ENCODE data around the gene NCOA6.
"Not testable (repeated sequence)": the region's sequence is repeated elsewhere in the genome, so short reads cannot be mapped to it uniquely, and the experiment has no call there.

Gene NCOA6

DNA sequence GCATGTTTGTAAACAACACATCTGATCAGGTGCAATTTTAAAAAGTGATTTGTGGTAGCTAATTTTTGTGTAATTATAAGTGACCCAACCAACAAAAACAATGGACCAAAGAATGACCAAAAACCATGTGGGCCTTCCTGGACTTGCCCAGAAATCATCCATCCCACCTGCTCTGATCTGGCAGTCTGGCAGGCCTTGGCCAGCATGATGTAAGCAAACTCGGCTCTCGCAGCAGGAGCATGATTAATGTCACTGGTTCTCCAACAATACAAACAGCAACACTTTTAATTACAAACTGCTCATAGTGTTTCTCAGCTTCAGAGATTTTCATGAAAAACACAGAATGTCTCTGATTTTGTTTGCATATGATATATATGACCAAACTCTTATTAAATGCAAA is 105.2 kb downstream of the NCOA6 start:
- 100% methylated on average over 2 of the region's 2 CpGs; no CpG with 5 or more reads in 1 of the 2 experiments for WGBS, 2 experiments (ENCODE audit: insufficient coverage in 2 of 2)
- peaks cover 64% of the 10 kb centered on the region for H3K36me3 ChIP-seq (ENCODE audit: control insufficient read depth, insufficient read depth, low read length)

DNA sequence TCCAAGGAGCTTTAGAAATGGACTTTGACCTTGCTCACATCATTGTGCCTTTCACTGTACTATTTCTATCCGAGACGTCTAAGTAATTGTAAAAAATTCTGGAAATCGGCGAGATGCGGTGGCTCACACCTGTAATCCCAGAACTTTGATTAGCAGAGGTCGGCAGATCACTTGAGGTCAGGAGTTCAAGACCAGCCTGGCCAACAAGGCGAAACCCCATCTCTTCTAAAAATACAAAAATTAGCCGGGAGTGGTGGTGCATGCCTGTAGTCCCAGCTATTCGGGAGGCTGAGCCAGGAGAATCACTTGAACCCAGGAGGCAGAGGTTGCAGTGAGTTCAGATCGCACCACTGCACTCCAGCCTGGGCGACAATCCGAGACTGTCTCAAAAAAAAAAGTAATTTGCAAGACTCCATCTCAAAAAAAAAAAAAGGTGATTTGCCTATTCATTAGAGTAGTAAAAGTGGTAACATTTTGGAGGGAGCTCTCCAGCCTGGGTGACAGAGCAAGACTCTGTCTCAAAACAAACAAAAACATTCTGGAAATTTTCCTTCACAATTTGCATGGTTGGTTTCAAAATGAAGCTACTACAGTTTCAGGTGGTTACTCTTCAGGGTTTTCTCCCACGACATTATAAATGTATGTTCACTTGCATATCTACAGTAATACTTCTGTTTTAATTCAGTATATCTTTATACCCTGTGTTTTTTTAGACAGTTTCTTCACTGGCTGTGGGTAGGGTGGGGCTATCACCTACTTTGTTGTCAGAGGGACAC is 106.0 kb downstream of the NCOA6 start:
- 95 to 97% methylated on average over 6 to 9 of the region's 13 CpGs for WGBS, 2 experiments (ENCODE audit: insufficient coverage in 2 of 2)
- H3K27ac ChIP-seq (ENCODE audit: low read depth, low read length, severe bottlenecking); H3K4me3 ChIP-seq (ENCODE audit: extremely low read depth, insufficient read depth, low read length, poor library complexity, severe bottlenecking); H3K4me1 ChIP-seq (ENCODE audit: control insufficient read depth, insufficient read depth, low read length, poor library complexity, severe bottlenecking); H3K9me3 ChIP-seq (ENCODE audit: control insufficient read depth, low read length): not testable (repeated sequence)
- peaks cover 64% of the 10 kb centered on the region for H3K36me3 ChIP-seq (ENCODE audit: control insufficient read depth, insufficient read depth, low read length)

More for the DNA sequence above, 105.2 kb downstream of the NCOA6 start:
- no peak overlapping the region for H3K27ac ChIP-seq (ENCODE audit: low read depth, low read length, severe bottlenecking)
- no peaks in the 10 kb centered on the region for H3K9me3 ChIP-seq (ENCODE audit: control insufficient read depth, low read length)
- no peaks in the 10 kb centered on the region for H3K4me1 ChIP-seq (ENCODE audit: control insufficient read depth, insufficient read depth, low read length, poor library complexity, severe bottlenecking)
- H3K4me3 ChIP-seq (ENCODE audit: extremely low read depth, insufficient read depth, low read length, poor library complexity, severe bottlenecking): no peak overlapping the region

DNA sequence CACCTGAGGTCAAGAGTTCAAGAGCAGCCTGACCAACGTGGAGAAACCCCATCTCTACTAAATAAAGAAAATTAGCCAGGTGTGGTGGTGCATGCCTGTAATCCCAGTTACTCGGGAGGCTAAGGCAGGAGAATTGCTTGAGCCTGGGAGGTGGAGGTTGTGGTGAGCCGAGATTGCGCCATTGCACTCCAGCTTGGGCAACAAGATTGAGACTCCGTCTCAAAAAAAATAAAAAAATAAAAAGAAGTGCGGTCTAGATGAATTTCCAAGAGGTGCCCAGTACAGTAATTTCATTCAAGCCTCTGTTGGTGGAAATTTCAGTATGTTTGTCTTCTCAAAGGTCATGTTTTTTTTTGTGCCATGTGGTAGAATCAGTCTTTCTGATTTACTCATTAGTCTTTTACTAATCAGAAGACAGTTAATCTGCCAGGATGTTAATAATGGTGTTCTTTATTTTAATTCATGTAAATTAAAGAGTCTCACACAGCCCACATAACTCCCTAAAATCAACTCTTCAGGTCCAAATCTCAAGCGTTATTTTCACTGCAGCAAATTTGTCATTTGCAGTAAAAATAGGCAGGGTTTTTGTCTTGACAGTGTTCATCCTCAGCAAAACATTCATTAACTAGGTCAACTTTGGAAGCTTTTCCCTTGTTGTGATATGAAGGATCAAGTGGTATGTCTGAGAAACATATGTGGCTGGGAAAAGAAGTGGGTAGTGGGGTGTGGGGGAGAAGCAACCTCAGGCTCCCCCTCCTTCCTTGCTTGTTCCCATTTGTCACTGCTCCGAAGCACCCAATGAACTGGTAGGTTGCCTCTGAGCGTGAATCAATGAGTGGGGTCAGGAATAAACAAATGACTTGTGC is 108.0 kb downstream of the NCOA6 start:
- Histone ChIP-seq H3K4me3 (ENCODE audit: extremely low read depth, insufficient read depth, low read length, poor library complexity, severe bottlenecking) (no peak overlapping the region), H3K36me3 (ENCODE audit: control insufficient read depth, insufficient read depth, low read length) (peaks cover 61% of the 10 kb centered on the region), H3K9me3 (ENCODE audit: control insufficient read depth, low read length) (no peaks in the 10 kb centered on the region), H3K27ac (ENCODE audit: low read depth, low read length, severe bottlenecking) (no peak overlapping the region), H3K4me1 (ENCODE audit: control insufficient read depth, insufficient read depth, low read length, poor library complexity, severe bottlenecking) (peaks cover 16% of the 10 kb centered on the region)
- 100% methylated on average over 3 to 4 of the region's 9 CpGs for WGBS, 2 experiments (ENCODE audit: insufficient coverage in 2 of 2)

DNA sequence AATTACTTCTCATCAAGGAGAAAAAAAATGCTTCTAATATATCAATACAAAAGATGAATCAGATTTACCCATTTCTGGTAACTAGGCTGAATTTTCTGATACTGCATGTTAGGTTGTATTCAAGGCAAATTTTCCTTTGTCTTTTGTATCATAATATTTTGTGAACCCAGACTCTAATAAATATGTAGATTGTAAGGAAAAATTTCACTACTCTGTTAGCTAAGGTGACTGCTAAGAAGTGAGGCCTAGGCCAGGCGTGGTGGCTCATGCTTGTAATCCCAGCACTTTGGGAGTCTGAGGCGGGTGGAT is 108.6 kb downstream of the NCOA6 start:
- peaks cover 17% of the 10 kb centered on the region for H3K4me1 ChIP-seq (ENCODE audit: control insufficient read depth, insufficient read depth, low read length, poor library complexity, severe bottlenecking)
- WGBS, 2 experiments (ENCODE audit: insufficient coverage in 2 of 2): 100% methylated on average over 2 of the region's 2 CpGs; no CpG with 5 or more reads in 1 of the 2 experiments
- H3K27ac ChIP-seq (ENCODE audit: low read depth, low read length, severe bottlenecking): no peak overlapping the region
- peaks cover 65% of the 10 kb centered on the region for H3K36me3 ChIP-seq (ENCODE audit: control insufficient read depth, insufficient read depth, low read length)
- no peak overlapping the region for H3K4me3 ChIP-seq (ENCODE audit: extremely low read depth, insufficient read depth, low read length, poor library complexity, severe bottlenecking)
- no peaks in the 10 kb centered on the region for H3K9me3 ChIP-seq (ENCODE audit: control insufficient read depth, low read length)

DNA sequence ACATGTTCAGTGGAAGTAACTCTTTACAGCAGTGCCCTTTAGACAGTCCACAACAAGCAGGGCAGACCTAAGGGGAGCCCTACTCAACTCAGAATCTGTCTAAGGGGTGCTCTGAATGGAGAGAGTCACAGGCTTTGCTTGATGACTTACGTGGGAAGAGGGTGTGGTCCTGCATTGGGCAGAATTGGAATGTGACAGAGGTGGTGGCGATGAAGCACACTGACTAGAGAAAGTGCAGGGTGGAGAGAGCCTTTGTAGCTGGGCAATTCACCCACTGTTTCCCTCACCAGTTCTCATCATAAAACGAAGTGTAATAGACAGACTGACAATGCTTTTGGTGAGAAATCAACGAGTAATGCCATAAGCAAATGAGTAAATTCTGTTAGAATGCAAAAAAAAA is 110.1 kb downstream of the NCOA6 start:
- 94 to 100% methylated on average over 2 of the region's 4 CpGs for WGBS, 2 experiments (ENCODE audit: insufficient coverage in 2 of 2)
- Histone ChIP-seq H3K36me3 (ENCODE audit: control insufficient read depth, insufficient read depth, low read length) (peaks cover 69% of the 10 kb centered on the region), H3K27ac (ENCODE audit: low read depth, low read length, severe bottlenecking) (no peak overlapping the region), H3K4me3 (ENCODE audit: extremely low read depth, insufficient read depth, low read length, poor library complexity, severe bottlenecking) (no peak overlapping the region), H3K9me3 (ENCODE audit: control insufficient read depth, low read length) (no peaks in the 10 kb centered on the region), H3K4me1 (ENCODE audit: control insufficient read depth, insufficient read depth, low read length, poor library complexity, severe bottlenecking) (peaks cover 18% of the 10 kb centered on the region)

DNA sequence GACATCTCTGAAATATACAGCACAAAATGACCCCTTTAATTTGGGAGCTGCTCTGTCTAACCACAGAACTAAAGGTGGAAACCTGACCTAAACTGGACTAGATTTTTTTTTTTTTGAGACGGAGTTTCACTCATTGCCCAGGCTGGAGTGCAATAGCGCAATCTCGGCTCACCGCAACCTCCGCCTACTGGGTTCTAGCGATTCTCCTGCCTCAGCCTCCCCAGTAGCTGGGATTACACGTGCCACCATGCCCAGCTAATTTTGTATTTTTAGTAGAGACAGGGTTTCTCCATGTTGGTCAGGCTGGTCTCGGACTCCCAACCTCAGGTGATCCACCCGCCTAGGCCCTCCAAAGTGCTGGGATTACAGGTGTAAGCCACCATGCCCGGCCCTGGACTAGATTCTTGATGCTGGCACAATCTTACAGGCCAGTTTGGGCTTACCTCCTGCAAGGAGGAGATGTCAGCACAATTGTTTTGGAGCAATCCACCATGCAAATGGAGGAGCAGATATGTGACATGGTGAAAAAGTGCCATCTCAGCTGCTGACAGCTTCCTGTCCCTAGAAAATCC is 111.4 kb downstream of the NCOA6 start:
- H3K4me3 ChIP-seq (ENCODE audit: extremely low read depth, insufficient read depth, low read length, poor library complexity, severe bottlenecking): not testable (repeated sequence)
- peaks cover 61% of the 10 kb centered on the region for H3K36me3 ChIP-seq (ENCODE audit: control insufficient read depth, insufficient read depth, low read length)

DNA sequence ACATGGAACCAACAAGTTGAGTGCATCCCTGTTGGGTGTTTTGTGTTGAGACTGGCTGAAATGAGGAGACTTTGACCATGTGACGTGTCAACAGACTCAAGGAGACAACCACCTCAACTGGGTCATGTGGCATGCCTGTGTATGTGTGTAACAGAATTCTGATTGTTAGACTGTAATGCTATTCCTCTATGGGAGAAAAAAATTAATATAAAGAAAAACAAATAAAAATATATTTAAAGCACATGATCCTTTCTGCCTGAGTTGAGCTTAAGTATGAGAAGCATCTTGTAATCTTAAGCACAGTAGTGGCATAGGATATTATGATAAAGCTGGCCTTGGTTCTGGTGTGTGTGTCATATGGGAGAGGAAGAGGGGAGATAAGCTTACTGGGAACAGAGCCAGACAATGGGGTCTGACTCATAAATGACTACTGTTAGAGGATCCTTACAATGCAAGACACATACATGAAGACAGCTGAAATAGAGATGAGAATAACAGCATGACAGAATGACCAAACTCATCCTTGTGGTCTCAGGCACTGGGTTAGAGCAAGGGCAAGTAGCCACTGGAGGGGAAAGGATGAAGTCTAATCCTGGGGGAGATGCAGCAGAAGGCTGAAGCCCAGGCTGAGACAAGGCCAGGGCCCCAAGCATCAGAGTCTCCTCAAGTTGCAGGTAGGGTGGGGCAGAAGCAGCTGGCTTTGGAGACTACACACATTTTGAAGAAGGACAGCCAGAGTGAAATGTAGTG is 112.1 kb downstream of the NCOA6 start:
- Histone ChIP-seq H3K9me3 (ENCODE audit: control insufficient read depth, low read length) (no peaks in the 10 kb centered on the region), H3K4me1 (ENCODE audit: control insufficient read depth, insufficient read depth, low read length, poor library complexity, severe bottlenecking) (peaks cover 23% of the 10 kb centered on the region), H3K4me3 (ENCODE audit: extremely low read depth, insufficient read depth, low read length, poor library complexity, severe bottlenecking) (no peak overlapping the region), H3K27ac (ENCODE audit: low read depth, low read length, severe bottlenecking) (peak overlapping the region; percentile 74), H3K36me3 (ENCODE audit: control insufficient read depth, insufficient read depth, low read length) (peaks cover 59% of the 10 kb centered on the region)
- WGBS, 2 experiments (ENCODE audit: insufficient coverage in 2 of 2): no CpG with 5 or more reads among the region's 1 CpG

More for the DNA sequence above, 111.4 kb downstream of the NCOA6 start:
- H3K27ac ChIP-seq (ENCODE audit: low read depth, low read length, severe bottlenecking): peak overlapping the region; percentile 74
- 95 to 96% methylated on average over 9 to 10 of the region's 10 CpGs for WGBS, 2 experiments (ENCODE audit: insufficient coverage in 2 of 2)
- peaks cover 21% of the 10 kb centered on the region for H3K4me1 ChIP-seq (ENCODE audit: control insufficient read depth, insufficient read depth, low read length, poor library complexity, severe bottlenecking)
- not testable (repeated sequence) for H3K9me3 ChIP-seq (ENCODE audit: control insufficient read depth, low read length)

DNA sequence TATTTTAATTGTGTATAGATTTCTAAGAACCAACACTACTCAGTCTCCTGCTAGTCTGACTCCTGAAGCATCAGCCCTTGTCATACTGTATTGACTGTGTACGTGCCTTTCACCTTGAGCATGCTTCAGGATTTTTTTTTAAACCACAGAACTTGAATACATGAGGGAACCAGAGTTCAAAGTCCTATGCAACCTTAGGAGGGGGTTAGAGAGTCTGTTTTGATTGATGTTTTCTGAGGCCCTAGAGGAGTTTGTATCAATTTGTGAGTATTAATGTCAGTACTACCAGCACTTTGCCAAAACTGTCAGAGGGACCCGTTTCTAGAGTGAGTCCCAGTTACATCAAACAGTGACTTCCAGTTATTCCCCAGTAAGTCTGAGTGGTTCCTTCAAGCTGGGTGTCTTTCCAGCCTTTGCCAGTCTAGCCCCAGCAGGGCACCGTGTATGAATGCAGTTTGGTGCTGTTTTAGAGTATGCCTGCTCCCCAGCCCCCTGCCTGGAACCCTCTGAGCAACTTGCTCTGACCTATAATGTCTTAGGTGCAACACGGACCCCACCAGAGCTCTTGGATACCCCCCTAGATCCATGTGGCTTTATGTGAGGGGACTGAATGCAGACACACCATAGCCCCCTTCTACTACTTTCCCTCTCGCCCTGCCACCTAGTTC is 112.8 kb downstream of the NCOA6 start:
- 93 to 96% methylated on average over 2 to 3 of the region's 5 CpGs for WGBS, 2 experiments (ENCODE audit: insufficient coverage in 2 of 2)
- H3K27ac ChIP-seq (ENCODE audit: low read depth, low read length, severe bottlenecking): peak overlapping the region; percentile 74
- H3K9me3 ChIP-seq (ENCODE audit: control insufficient read depth, low read length): no peaks in the 10 kb centered on the region
- H3K4me3 ChIP-seq (ENCODE audit: extremely low read depth, insufficient read depth, low read length, poor library complexity, severe bottlenecking): no peak overlapping the region
- peaks cover 27% of the 10 kb centered on the region for H3K4me1 ChIP-seq (ENCODE audit: control insufficient read depth, insufficient read depth, low read length, poor library complexity, severe bottlenecking)
- H3K36me3 ChIP-seq (ENCODE audit: control insufficient read depth, insufficient read depth, low read length): peaks cover 53% of the 10 kb centered on the region

DNA sequence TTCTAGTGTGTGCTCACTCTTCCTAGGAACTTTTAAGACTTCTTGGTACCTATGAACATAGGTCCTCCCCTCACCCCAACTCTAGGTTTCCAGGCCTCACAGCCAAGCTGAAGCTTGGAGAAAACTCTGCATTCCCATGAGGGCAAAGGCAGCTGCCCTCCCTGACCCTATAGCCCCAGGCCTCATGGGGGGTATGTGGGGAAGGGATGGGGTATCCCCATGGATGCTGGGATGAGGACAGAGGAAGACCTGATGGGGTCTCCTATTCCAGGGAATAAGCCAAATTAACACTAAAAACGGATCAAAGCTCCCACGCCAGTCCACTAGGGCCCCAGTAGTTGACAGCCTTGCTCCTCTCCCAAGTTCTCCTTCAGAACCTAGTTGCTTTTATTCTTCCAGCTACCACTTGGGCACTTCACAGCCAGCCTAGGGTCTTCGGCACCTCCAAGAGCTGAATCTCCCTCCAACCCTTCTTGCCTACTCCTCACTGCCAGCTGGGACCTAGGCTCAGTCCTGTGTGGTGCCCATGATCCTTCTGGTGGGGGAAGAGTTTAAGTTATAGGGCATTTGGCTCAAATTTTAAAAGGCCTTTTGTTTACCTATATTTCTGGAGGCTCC is 113.5 kb downstream of the NCOA6 start:
- peaks cover 27% of the 10 kb centered on the region for H3K4me1 ChIP-seq (ENCODE audit: control insufficient read depth, insufficient read depth, low read length, poor library complexity, severe bottlenecking)

More for the DNA sequence above, 113.5 kb downstream of the NCOA6 start:
- WGBS, 2 experiments (ENCODE audit: insufficient coverage in 2 of 2): 93 to 100% methylated on average over 2 to 3 of the region's 3 CpGs
- Histone ChIP-seq H3K27ac (ENCODE audit: low read depth, low read length, severe bottlenecking) (no peak overlapping the region), H3K36me3 (ENCODE audit: control insufficient read depth, insufficient read depth, low read length) (peaks cover 49% of the 10 kb centered on the region), H3K4me3 (ENCODE audit: extremely low read depth, insufficient read depth, low read length, poor library complexity, severe bottlenecking) (no peak overlapping the region), H3K9me3 (ENCODE audit: control insufficient read depth, low read length) (no peaks in the 10 kb centered on the region)

Measured in mesodermal cell (in vitro differentiated cells).